K562 (cell line): ENCODE measurements around the gene SFXN5. TPM values are rescaled to one million over a fixed set of nuclear protein-coding genes. Genes with fewer than 3 reads are reported as not detected.

Experiments used
- BRD9 ChIP-seq: fragments of 450-650 bp; IDR thresholded peaks from 2 replicates; pipeline ENCODE4 v1.6.1; 2018; ENCODE audit warnings: low read depth; ENCODE audit not compliant: partially characterized antibody
- C11orf30 ChIP-seq: fragments of 450-650 bp; IDR thresholded peaks from 2 replicates; pipeline ENCODE4 v1.6.1; 2016; ENCODE audit warnings: low read depth, mild to moderate bottlenecking
- CUX1 ChIP-seq: fragments of 200-800 bp; sonication (Bioruptor generic); IDR thresholded peaks from 2 replicates; pipeline ENCODE4 v1.6.1; 2016; ENCODE audit warnings: missing genetic modification characterization, missing compliant biosample characterization
- ESRRA ChIP-seq: fragments of 450-650 bp; IDR thresholded peaks from 2 replicates; pipeline ENCODE4 v1.6.1; 2014; ENCODE audit warnings: low read depth, mild to moderate bottlenecking, moderate library complexity, borderline replicate concordance
- FOXJ2 ChIP-seq: fragments of 200-800 bp; sonication (Bioruptor generic); IDR thresholded peaks from 2 replicates; pipeline ENCODE4 v1.6.1; 2016; ENCODE audit warnings: missing genetic modification characterization, missing compliant biosample characterization
- FUS ChIP-seq: fragments of 200-400 bp; formaldehyde crosslinking; optimal IDR thresholded peaks from 2 replicates; pipeline ENCODE3; 2017; ENCODE audit warnings: low read depth, low read length
- GATA2 ChIP-seq: sonication (generic); formaldehyde crosslinking; IDR thresholded peaks from 2 replicates; pipeline ENCODE4 v1.4.0; 2020; ENCODE audit warnings: mild to moderate bottlenecking, missing genetic modification reagents
- USF2 ChIP-seq: sonication (generic); formaldehyde crosslinking; IDR thresholded peaks from 2 replicates; pipeline ENCODE4 v1.5.0; 2020; ENCODE audit warnings: missing genetic modification reagents
- VEZF1 ChIP-seq: fragments of 200-800 bp; sonication (Bioruptor generic); IDR thresholded peaks from 2 replicates; pipeline ENCODE4 v1.6.1; 2017; ENCODE audit warnings: missing genetic modification characterization, missing compliant biosample characterization
- XRCC3 ChIP-seq: fragments of 450-650 bp; IDR thresholded peaks from 2 replicates; pipeline ENCODE4 v1.6.1; 2017; ENCODE audit warnings: mild to moderate bottlenecking, moderate library complexity
- ZC3H11A ChIP-seq: IDR thresholded peaks from 2 replicates; pipeline ENCODE4 v1.6.1; 2012; ENCODE audit warnings: low read depth, low read length, improper control_type of control experiment
- ZNF589 ChIP-seq: fragments of 200-800 bp; sonication (Bioruptor generic); IDR thresholded peaks from 2 replicates; pipeline ENCODE4 v1.6.1; 2016; ENCODE audit warnings: low read depth, missing genetic modification characterization, missing compliant biosample characterization
- polyA plus RNA-seq, 8 experiments: library from polyadenylated mRNA; depleted of rRNA in 4 of 8; stranded (reverse) in 5 of 8; unstranded in 3 of 8; fragments of >200 nt; fragmentation: Nextera tagmentation in 2 of 8; fragmentation: Illumina TruSeq in 1 of 8; extraction: Ambion mirVana in 2 of 8; extraction: Trizol in 1 of 8; gene quantifications; 2 replicates each; pipeline versions ENCODE4 v1.2.1 to v1.2.3, GENCODE V29; 2011 to 2014; ENCODE audit warnings: inconsistent platforms in 1 of 8, missing spikeins in 1 of 8
- total RNA-seq, 7 experiments: library from RNA; depleted of rRNA in 6 of 7; stranded (reverse); fragments of >200 nt in 6 of 7; fragmentation: Illumina TruSeq in 2 of 7; extraction: Trizol in 2 of 7; gene quantifications; 2 replicates each; pipeline versions ENCODE4 v1.2.1 to v1.2.3, GENCODE V29; 2011 to 2021; ENCODE audit warnings: low replicate concordance in 1 of 7

The SFXN5 gene
- total and polyA plus RNA-seq, 9 of the 15 experiments (the other 6 are each of a cell fraction or from before 2014, with no cell fraction given) = 8.3 to 22.6 (median 16.0) TPM

- TF ChIP-seq ZC3H11A (no peak), USF2 (CRISPR knock-in tag) (no peak), FUS (no peak), CUX1 (no peak), ZNF589 (no peak), ESRRA (no peak), BRD9 (no peak), VEZF1 (no peak), XRCC3 (no peak), GATA2 (CRISPR knock-in tag) (no peak), FOXJ2 (tag) (no peak), C11orf30 (no peak)
Measured at GRCh38 chr2:72933207-72933606, 138.3 kb downstream of the SFXN5 start (continued).
